ENCODE measurements around the gene CPNE4.

CPNE4 gene

DNA sequence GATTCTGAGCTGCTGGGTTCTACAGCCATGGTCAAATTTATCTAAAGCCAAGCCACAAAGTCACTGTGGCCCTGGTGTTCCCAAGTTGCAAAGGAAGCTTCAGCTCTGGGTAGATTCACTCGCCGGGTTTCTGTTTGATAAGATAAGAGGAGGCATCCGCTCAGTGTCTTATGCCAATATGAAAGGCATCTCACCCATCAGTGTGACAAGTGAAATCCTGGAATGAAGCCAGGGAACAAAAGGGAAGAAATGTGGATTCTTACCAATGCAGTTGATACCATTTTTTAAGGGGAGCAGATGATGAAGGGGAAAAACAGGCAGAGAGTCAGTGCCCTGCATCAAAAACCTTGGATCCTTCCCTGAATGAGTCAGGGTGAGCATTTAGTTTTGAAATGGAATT lies 2.8 kb upstream of the CPNE4 start:
- DNase-seq (ENCODE audit: low read depth in 2 of 2): no peak
- TF ChIP-seq, protein P1, sequence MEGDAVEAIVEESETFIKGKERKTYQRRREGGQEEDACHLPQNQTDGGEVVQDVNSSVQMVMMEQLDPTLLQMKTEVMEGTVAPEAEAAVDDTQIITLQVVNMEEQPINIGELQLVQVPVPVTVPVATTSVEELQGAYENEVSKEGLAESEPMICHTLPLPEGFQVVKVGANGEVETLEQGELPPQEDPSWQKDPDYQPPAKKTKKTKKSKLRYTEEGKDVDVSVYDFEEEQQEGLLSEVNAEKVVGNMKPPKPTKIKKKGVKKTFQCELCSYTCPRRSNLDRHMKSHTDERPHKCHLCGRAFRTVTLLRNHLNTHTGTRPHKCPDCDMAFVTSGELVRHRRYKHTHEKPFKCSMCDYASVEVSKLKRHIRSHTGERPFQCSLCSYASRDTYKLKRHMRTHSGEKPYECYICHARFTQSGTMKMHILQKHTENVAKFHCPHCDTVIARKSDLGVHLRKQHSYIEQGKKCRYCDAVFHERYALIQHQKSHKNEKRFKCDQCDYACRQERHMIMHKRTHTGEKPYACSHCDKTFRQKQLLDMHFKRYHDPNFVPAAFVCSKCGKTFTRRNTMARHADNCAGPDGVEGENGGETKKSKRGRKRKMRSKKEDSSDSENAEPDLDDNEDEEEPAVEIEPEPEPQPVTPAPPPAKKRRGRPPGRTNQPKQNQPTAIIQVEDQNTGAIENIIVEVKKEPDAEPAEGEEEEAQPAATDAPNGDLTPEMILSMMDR (IDR thresholded peaks at IDR 0.05; ENCODE audit: low read depth, low read length): no peak

DNA sequence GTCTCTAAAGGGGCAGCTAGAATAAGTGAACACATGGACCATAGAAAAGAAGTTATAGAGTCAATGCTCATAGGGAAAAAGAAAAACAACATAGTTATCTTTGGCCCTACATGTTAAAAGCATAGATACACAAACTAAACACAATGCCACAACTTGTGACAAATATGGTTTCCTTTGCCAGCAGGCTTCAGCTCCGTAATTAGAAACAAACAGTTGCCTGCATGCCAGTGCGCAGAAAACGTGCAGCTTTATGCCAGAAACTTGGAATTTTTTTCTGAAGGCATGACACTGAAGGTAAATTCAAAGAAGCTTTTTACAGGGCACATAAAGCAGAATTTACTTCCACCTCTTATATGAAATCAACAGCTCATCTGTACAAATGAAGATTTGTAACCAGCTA lies 2.2 kb upstream of the CPNE4 start:
- TF ChIP-seq, protein P1 (IDR thresholded peaks at IDR 0.05; ENCODE audit: low read depth, low read length): no peak
- no peak overlapping the region for H3K4me3 ChIP-seq (replicated peaks in 1 of 2; ENCODE audit: low read depth in 2 of 2, low read length in 2 of 2)
- no peak for DNase-seq (ENCODE audit: low read depth in 2 of 2)

More for the DNA sequence above, 2.8 kb upstream of the CPNE4 start:
- no peak overlapping the region for H3K4me3 ChIP-seq (replicated peaks in 1 of 2; ENCODE audit: low read depth in 2 of 2, low read length in 2 of 2)

DNA sequence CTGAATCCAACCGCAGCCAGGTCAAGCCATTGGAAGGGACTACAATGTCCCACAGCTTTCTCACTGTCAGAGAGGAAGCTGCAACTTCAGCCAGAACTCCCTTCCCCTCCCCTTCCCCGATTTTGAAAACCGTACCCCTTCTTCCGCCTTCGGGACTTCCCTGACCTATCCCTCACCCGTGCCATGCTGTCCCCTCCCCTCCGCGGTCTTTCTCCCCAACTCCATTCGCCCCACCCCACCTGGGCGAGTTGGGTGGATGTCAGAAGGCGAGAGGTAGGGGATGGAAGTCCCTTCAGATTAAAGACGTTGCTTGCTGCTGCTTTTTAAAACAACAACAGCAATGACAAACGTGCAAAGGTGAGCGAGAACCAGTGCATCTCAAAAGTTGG lies 723 bp downstream of the CPNE4 start:
- TF ChIP-seq, protein P1 (IDR thresholded peaks at IDR 0.05; ENCODE audit: low read depth, low read length): no peak
- H3K4me3 ChIP-seq (replicated peaks in 1 of 2; ENCODE audit: low read depth in 2 of 2, low read length in 2 of 2): no peak overlapping the region
- no peak for DNase-seq (ENCODE audit: low read depth in 2 of 2)

DNA sequence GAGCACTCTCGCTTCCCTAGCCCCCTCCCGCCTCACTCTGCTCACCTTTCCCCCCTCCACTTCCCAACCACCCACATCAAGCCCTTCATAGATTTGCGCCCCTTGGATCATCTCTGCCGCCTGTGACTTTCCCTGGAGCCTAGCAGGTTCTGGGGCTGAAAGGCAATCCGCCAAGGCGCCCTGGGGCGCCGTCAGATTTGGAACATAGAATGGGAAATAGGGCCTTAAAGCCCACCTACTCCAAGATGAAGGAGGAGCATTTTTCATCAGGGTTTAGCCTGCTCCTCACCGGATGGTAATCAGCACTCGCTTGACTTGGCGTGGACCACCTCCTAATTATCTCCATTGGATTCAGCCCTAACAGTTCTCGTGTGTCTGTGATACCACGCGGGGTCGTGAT lies 1.3 kb downstream of the CPNE4 start:
- H3K4me3 ChIP-seq (replicated peaks in 1 of 2; ENCODE audit: low read depth in 2 of 2, low read length in 2 of 2): no peak overlapping the region
- DNase-seq (ENCODE audit: low read depth in 2 of 2): no peak
- TF ChIP-seq, protein P1 (IDR thresholded peaks at IDR 0.05; ENCODE audit: low read depth, low read length): no peak

GRCh38 chr3:132032959-132033358 lies 1.9 kb downstream of the CPNE4 start:
- TF ChIP-seq, protein P1 (IDR thresholded peaks at IDR 0.05; ENCODE audit: low read depth, low read length): no peak

DNA sequence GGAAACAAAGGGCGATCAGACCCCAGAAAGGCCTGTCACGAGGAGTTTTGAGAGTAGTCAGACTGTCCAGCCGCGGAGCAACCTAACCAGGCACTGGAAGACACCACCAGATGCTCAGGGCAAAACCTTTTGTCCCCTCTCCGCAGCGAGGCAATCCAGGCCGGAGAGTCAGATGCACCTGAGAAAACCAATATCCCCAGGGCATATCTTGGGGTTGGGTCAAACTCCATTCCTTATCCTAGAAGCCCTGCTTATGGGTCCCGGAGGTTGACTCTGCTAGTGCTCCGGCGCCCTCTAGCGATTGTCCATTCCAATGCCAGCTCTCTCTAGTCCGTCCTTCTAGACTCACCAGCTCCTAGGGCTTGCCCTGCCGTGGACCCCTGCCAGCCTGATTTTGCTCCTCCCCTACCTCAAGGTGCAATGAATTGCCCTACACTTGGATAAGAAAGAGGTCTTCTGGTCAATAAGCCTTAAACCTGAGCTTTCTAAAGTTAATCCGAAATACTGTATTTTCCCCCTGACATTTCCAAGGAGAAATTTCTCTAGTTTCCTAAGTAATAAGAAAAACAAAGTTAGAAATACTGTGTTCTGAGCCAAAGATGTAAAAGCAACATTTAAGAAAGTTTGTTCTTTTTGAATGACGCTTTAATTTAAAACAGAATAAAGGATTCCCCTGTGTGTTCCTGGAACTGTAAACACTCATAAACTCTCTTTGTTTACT lies 5.5 kb downstream of the CPNE4 start:
- DNase-seq (ENCODE audit: low read depth in 2 of 2): peak; percentile 82 to 85
- no peak overlapping the region for H3K4me3 ChIP-seq (replicated peaks in 1 of 2; ENCODE audit: low read depth in 2 of 2, low read length in 2 of 2)
- TF ChIP-seq, protein P1 (IDR thresholded peaks at IDR 0.05; ENCODE audit: low read depth, low read length): peak; percentile 95

More at GRCh38 chr3:132032959-132033358, 1.9 kb downstream of the CPNE4 start:
- no peak for DNase-seq (ENCODE audit: low read depth in 2 of 2)
- no peak overlapping the region for H3K4me3 ChIP-seq (replicated peaks in 1 of 2; ENCODE audit: low read depth in 2 of 2, low read length in 2 of 2)

DNA sequence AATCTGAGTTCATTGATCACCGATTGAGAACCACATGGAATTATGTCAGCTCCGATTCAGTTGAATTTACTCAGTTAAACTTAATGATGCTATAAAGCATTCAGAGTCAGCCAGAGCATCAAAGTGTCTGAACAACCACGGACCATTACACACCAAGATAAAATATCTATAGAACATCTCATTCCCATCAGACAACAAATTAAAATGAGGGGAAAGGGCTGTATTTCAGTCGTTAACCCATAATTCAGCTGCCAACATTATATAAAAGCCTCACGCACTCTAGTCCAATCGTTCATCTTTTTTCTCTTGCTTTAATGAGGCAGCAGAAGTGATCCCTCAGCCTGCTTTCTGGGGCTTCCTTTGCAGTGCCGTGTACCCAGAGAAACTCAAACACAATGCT lies 11.9 kb downstream of the CPNE4 start:
- TF ChIP-seq, protein P1 (IDR thresholded peaks at IDR 0.05; ENCODE audit: low read depth, low read length): no peak
- no peak overlapping the region for H3K4me3 ChIP-seq (replicated peaks in 1 of 2; ENCODE audit: low read depth in 2 of 2, low read length in 2 of 2)
- DNase-seq (ENCODE audit: low read depth in 2 of 2): no peak
